Tibial nerve (tissue), 4 donors: ENCODE measurements around the gene AP1M2. TPM values are rescaled to one million over a fixed set of nuclear protein-coding genes. Genes with fewer than 3 reads are reported as not detected.

Experiments
- DNase-seq, 2 donors: peaks; one replicate each; pipeline ENCODE4 v3.0.0-alpha.2; 2019; ENCODE audit warnings: low spot score in 2 of 2
- H3K27ac ChIP-seq, 4 donors: fragments of 200-600 bp; sonication (generic) in 3 of 4; one replicate each; pipeline ENCODE4 v1.5.1; 2017 to 2019; ENCODE audit warnings: mild to moderate bottlenecking in 1 of 4
- H3K27me3 ChIP-seq, 2 donors: fragments of 200-600 bp; sonication (generic) in 1 of 2; one replicate each; pipeline versions ENCODE4 v1.5.1 to v1.6.0; 2017 to 2019
- H3K36me3 ChIP-seq, 3 donors: fragments of 200-600 bp; sonication (generic); one replicate each; pipeline ENCODE4 v1.5.1; 2018 to 2019
- H3K4me1 ChIP-seq, 4 donors: fragments of 200-600 bp; sonication (generic) in 3 of 4; one replicate each; pipeline ENCODE4 v1.5.1; 2017 to 2019
- H3K4me3 ChIP-seq, 4 donors: fragments of 200-600 bp; sonication (generic) in 3 of 4; one replicate each; pipeline ENCODE4 v1.5.1; 2017 to 2019; ENCODE audit warnings: mild to moderate bottlenecking in 1 of 4, moderate library complexity in 1 of 4
- H3K9me3 ChIP-seq, 4 donors: fragments of 200-600 bp; sonication (generic) in 3 of 4; one replicate each; pipeline ENCODE4 v1.5.1; 2017 to 2019
- EP300 ChIP-seq, 2 donors: sonication (generic); formaldehyde crosslinking; IDR thresholded peaks; one replicate each; pipeline ENCODE4 v1.6.1; 2017; ENCODE audit warnings: antibody characterized with exemption in 2 of 2, mild to moderate bottlenecking in 1 of 2
- POLR2A ChIP-seq, 2 donors: fragments of 450-650 bp; IDR thresholded peaks; one replicate each; pipeline ENCODE4 v1.6.1; 2017; ENCODE audit warnings: antibody characterized with exemption in 2 of 2, mild to moderate bottlenecking in 2 of 2, moderate library complexity in 2 of 2
- WGBS, 2 donors: methylation state at CpG; one replicate each; pipeline ENCODE4 v1.1.5; 2018; 5-methylcytosine and 5-hydroxymethylcytosine counted together
- total RNA-seq, 4 donors: library from RNA; depleted of rRNA; stranded (reverse); fragments of >200 nt; gene quantifications; one replicate each; pipeline ENCODE4 v1.1.0, GENCODE V29; 2016
- TF ChIP-seq, protein P1 (sequence below), 5 experiments: fragments of 200-600 bp in 3 of 5; fragments of 450-650 bp in 2 of 5; sonication (generic) in 3 of 5; IDR thresholded peaks; one replicate each; pipeline ENCODE4 v1.5.1; 2016 to 2019; ENCODE audit warnings: antibody characterized with exemption in 5 of 5, mild to moderate bottlenecking in 3 of 5, moderate library complexity in 2 of 5

Gene AP1M2
- total RNA-seq, result not detected

DNA sequence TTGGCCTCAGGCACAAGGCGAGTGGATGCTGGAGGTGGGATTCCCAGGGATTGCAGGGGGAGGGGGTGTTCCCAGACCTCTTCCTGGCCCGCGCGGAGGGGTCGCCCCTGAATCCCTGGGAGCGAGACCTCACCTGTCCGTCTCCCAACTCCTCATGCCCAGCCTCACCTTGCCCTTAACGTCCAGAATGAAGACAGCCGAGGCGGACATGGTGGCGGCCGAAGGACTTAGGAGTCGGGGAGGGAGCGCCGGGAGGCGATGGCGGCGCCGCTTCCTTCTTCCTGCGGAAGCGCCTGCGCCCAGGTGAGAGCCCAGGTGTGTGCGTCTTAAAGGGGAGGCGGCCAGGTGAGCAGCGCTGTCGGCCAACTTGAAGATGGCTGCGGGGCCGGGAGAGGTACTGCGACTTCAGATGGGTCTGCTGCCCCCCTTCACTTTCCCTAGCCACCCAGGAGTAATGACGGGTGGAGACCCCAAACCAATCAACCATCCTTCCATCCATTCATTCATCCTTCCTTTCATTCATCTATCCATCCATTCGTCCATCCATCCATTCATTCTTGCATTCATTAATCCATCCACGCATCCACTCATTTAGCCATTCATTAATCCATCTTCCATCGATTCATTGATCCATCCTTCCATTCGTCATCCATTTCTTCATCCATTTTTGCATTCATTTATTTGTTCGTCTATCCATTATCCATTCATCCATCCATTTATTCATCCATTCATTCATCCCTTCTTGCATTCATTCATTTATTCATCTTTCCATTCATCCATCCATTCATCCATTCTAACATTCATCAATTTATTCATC is at the start of gene AP1M2:
Gene AP1M2 (minus strand): TSS at position 291 of the 817 bp plus-strand sequence. CDS start 81 bp downstream, at position 210.
- Histone ChIP-seq H3K9me3 (no peaks in the 10 kb centered on the region), H3K27ac (no peak within 1 kb of the TSS), H3K4me3 (peak within 1 kb of the TSS in 1 of 4 donors; percentile 25), H3K4me1 (peaks cover 0 to 12% (median 0%) of the 10 kb centered on the region in 4 donors), H3K27me3 (peaks cover 0 to 18% of the 10 kb centered on the region in 2 donors), H3K36me3 (no peaks in the 10 kb centered on the region)
- WGBS, 2 donors, result 17 to 24% methylated on average over 30 to 34 of the region's 35 CpGs
- no peak for DNase-seq
- TF ChIP-seq POLR2A (IDR thresholded peaks at IDR 0.05), result no peak
- TF ChIP-seq, protein P1, sequence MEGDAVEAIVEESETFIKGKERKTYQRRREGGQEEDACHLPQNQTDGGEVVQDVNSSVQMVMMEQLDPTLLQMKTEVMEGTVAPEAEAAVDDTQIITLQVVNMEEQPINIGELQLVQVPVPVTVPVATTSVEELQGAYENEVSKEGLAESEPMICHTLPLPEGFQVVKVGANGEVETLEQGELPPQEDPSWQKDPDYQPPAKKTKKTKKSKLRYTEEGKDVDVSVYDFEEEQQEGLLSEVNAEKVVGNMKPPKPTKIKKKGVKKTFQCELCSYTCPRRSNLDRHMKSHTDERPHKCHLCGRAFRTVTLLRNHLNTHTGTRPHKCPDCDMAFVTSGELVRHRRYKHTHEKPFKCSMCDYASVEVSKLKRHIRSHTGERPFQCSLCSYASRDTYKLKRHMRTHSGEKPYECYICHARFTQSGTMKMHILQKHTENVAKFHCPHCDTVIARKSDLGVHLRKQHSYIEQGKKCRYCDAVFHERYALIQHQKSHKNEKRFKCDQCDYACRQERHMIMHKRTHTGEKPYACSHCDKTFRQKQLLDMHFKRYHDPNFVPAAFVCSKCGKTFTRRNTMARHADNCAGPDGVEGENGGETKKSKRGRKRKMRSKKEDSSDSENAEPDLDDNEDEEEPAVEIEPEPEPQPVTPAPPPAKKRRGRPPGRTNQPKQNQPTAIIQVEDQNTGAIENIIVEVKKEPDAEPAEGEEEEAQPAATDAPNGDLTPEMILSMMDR (IDR thresholded peaks at IDR 0.05), result no peak
- no peak for TF ChIP-seq EP300 (IDR thresholded peaks at IDR 0.05)

DNA sequence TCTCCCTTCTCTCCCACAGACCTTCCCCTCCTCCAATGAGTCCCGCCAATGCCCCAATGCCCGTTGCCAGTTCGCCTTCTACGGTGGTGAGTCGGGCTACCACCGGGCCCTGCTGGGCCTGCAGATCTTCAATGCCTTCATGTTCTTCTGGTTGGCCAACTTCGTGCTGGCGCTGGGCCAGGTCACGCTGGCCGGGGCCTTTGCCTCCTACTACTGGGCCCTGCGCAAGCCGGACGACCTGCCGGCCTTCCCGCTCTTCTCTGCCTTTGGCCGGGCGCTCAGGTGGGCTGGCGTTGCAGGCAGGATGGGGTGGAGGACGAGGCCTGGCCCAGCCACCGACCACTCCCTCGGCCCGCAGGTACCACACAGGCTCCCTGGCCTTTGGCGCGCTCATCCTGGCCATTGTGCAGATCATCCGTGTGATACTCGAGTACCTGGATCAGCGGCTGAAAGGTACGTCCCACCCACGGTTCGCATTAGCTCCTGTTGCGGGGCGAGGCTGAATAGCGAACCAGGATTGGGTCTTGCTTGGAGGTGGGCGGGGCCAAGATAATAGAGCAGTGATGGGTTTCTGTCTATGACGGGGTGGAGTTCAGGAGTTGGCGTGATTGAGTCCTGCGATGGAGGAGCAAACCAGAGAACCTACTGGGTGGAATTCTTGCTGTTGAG is 49.3 kb upstream of the AP1M2 start:
- no peaks in the 10 kb centered on the region for H3K27me3 ChIP-seq
- no peak overlapping the region for H3K4me3 ChIP-seq
- TF ChIP-seq, protein P1 (IDR thresholded peaks at IDR 0.05), result no peak
- no peak for TF ChIP-seq EP300 (IDR thresholded peaks at IDR 0.05)
- TF ChIP-seq POLR2A (IDR thresholded peaks at IDR 0.05), result no peak
- H3K36me3 ChIP-seq, result peaks cover 2 to 99% (median 53%) of the 10 kb centered on the region in 3 donors
- no peaks in the 10 kb centered on the region for H3K9me3 ChIP-seq
- DNase-seq, result no peak
- WGBS, 2 donors, result 86 to 90% methylated on average over 36 to 37 of the region's 37 CpGs
- peaks cover 0 to 37% (median 5%) of the 10 kb centered on the region in 4 donors for H3K4me1 ChIP-seq
- peak overlapping the region in 2 of 4 donors; percentile 2 to 34 for H3K27ac ChIP-seq

DNA sequence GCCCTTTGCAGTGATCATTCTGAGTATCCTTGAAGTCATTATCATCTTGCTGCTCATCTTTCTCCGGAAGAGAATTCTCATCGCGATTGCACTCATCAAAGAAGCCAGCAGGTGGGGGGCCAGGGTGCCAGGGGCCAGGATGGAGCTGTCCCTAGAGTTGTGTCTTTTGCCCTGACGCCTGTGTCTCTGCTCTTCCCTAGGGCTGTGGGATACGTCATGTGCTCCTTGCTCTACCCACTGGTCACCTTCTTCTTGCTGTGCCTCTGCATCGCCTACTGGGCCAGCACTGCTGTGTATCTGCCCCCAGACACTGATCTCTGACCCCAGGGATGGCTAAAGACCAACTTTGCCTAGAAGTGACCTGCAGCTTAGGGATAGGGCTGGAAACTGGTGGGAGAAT is 47.9 kb upstream of the AP1M2 start:
- H3K27ac ChIP-seq, result peak overlapping the region in 1 of 4 donors; percentile 10
- peaks cover 5 to 99% (median 48%) of the 10 kb centered on the region in 3 donors for H3K36me3 ChIP-seq
- H3K27me3 ChIP-seq, result no peaks in the 10 kb centered on the region
- DNase-seq, result no peak
- no peak overlapping the region for H3K4me3 ChIP-seq
- 86 to 87% methylated on average over 6 of the region's 6 CpGs for WGBS, 2 donors
- H3K9me3 ChIP-seq, result no peaks in the 10 kb centered on the region
- TF ChIP-seq, protein P1 (IDR thresholded peaks at IDR 0.05), result no peak
- TF ChIP-seq EP300 (IDR thresholded peaks at IDR 0.05), result no peak
- TF ChIP-seq POLR2A (IDR thresholded peaks at IDR 0.05), result no peak
- H3K4me1 ChIP-seq, result peaks cover 0 to 24% (median 3%) of the 10 kb centered on the region in 4 donors

DNA sequence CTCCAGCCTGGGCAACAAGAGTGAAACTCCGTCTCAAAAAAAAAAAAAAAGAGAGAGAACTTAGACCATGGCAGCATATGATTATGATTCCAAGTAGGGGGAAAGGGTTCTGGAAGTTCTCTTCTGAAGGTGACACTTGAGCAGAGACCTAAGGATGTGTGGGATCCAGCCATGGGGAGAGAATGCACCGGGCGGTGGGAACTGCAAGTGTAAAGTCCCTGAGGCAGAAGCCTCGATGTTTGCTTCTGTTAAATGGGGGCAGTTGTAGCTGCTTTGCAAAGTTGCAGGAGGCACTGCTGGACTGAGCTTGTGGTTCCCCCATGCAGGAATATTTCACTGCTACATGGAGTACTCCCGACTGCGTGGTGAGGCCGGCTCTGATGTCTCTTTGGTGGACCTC is 47.3 kb upstream of the AP1M2 start:
- peaks cover 5 to 99% (median 48%) of the 10 kb centered on the region in 3 donors for H3K36me3 ChIP-seq

More for the DNA sequence above, 47.3 kb upstream of the AP1M2 start:
- TF ChIP-seq, protein P1 (IDR thresholded peaks at IDR 0.05), result no peak
- TF ChIP-seq POLR2A (IDR thresholded peaks at IDR 0.05) (no peak), EP300 (IDR thresholded peaks at IDR 0.05) (no peak)
- DNase-seq, result no peak
- Histone ChIP-seq H3K9me3 (no peaks in the 10 kb centered on the region), H3K4me3 (no peak overlapping the region), H3K27ac (no peak overlapping the region), H3K27me3 (no peaks in the 10 kb centered on the region), H3K4me1 (peaks cover 0 to 20% (median 3%) of the 10 kb centered on the region in 4 donors)
- WGBS, 2 donors, result 91 to 93% methylated on average over 7 of the region's 7 CpGs
